Liver (tissue), 9 donors: Measurements from ENCODE around the gene GAST. TPM values are rescaled to one million over a fixed set of nuclear protein-coding genes. Genes with fewer than 3 reads are reported as not detected.

Source experiments
- DNase-seq: peaks from one replicate; pipeline ENCODE4 v3.0.0-alpha.2; 2017; ENCODE audit warnings: low spot score
- H3K27ac ChIP-seq, 2 donors: one replicate each; pipeline ENCODE4 v1.7.0; 2013; ENCODE audit warnings: inconsistent platforms in 2 of 2, low read length in 2 of 2, control low read depth in 1 of 2, low read depth in 1 of 2, mild to moderate bottlenecking in 1 of 2
- H3K27me3 ChIP-seq, 4 donors: one replicate each; pipeline versions ENCODE4 v1.6.1 to v1.7.0; 2013; ENCODE audit warnings: low read length in 3 of 4, inconsistent platforms in 1 of 4, mild to moderate bottlenecking in 1 of 4, moderate library complexity in 1 of 4; ENCODE audit not compliant: control insufficient read depth in 4 of 4, insufficient read depth in 4 of 4
- H3K36me3 ChIP-seq, 4 donors: one replicate each; pipeline versions ENCODE4 v1.6.1 to v1.7.0; 2013; ENCODE audit warnings: low read length in 3 of 4, mild to moderate bottlenecking in 3 of 4, low read depth in 1 of 4, moderate library complexity in 1 of 4; ENCODE audit not compliant: control insufficient read depth in 4 of 4, insufficient read depth in 3 of 4
- H3K4me1 ChIP-seq, 4 donors: one replicate each; pipeline versions ENCODE4 v1.6.1 to v1.7.0; 2013; ENCODE audit warnings: low read length in 3 of 4, mild to moderate bottlenecking in 3 of 4, moderate library complexity in 1 of 4; ENCODE audit not compliant: control insufficient read depth in 4 of 4, insufficient read depth in 4 of 4
- H3K4me3 ChIP-seq, 3 donors: one replicate each; pipeline versions ENCODE4 v1.6.1 to v1.7.0; 2013; ENCODE audit warnings: low read length in 3 of 3, control low read depth in 1 of 3, low read depth in 1 of 3, mild to moderate bottlenecking in 1 of 3
- H3K9ac ChIP-seq, 2 donors: one replicate each; pipeline ENCODE4 v1.7.0; 2013; ENCODE audit warnings: low read length in 2 of 2, mild to moderate bottlenecking in 2 of 2, moderate library complexity in 2 of 2, control low read depth in 1 of 2, low read depth in 1 of 2
- H3K9me3 ChIP-seq, 4 donors: one replicate each; pipeline versions ENCODE4 v1.6.1 to v1.7.0; 2013; ENCODE audit warnings: low read length in 3 of 4; ENCODE audit not compliant: control insufficient read depth in 4 of 4
- ATF3 ChIP-seq: IDR thresholded peaks from 2 replicates; pipeline ENCODE4 v1.6.1; 2016; ENCODE audit warnings: antibody characterized with exemption
- CTCF ChIP-seq: fragments of 150-350 bp; IDR thresholded peaks from 2 replicates; pipeline ENCODE4 v1.5.1; 2017; ENCODE audit warnings: improper control_type of control experiment, low read depth, low read length; ENCODE audit not compliant: missing input control
- FOXA1 ChIP-seq: IDR thresholded peaks from 2 replicates; pipeline ENCODE4 v1.6.1; 2016; ENCODE audit warnings: antibody characterized with exemption
- FOXA2 ChIP-seq: IDR thresholded peaks from 2 replicates; pipeline ENCODE4 v1.6.1; 2016; ENCODE audit warnings: antibody characterized with exemption
- HNF4A ChIP-seq, 2 donors: conservative IDR thresholded peaks; 2 replicates each; pipeline ENCODE4 v1.6.1; 2016; ENCODE audit warnings: antibody characterized with exemption in 2 of 2, mild to moderate bottlenecking in 2 of 2
- HNF4G ChIP-seq: IDR thresholded peaks from 2 replicates; pipeline ENCODE4 v1.6.1; 2016; ENCODE audit warnings: antibody characterized with exemption
- JUND ChIP-seq, 2 donors: IDR thresholded peaks; 2 replicates each; pipeline ENCODE4 v1.6.1; 2016; ENCODE audit warnings: antibody characterized with exemption in 2 of 2
- MAX ChIP-seq: IDR thresholded peaks from 2 replicates; pipeline ENCODE4 v1.6.1; 2016; ENCODE audit warnings: antibody characterized with exemption
- NR2F2 ChIP-seq: IDR thresholded peaks from 2 replicates; pipeline ENCODE4 v1.6.1; 2016; ENCODE audit warnings: antibody characterized with exemption
- RAD21 ChIP-seq, 2 donors: IDR thresholded peaks; 2 replicates each; pipeline ENCODE4 v1.6.1; 2016; ENCODE audit warnings: antibody characterized with exemption in 2 of 2, mild to moderate bottlenecking in 2 of 2
- REST ChIP-seq: IDR thresholded peaks from 2 replicates; pipeline ENCODE4 v1.6.1; 2016; ENCODE audit warnings: antibody characterized with exemption, mild to moderate bottlenecking
- RXRA ChIP-seq, 2 donors: IDR thresholded peaks; 2 replicates each; pipeline ENCODE4 v1.6.1; 2017 to 2018; ENCODE audit warnings: antibody characterized with exemption in 2 of 2, mild to moderate bottlenecking in 1 of 2
- SP1 ChIP-seq: IDR thresholded peaks from 2 replicates; pipeline ENCODE4 v1.6.1; 2018; ENCODE audit warnings: antibody characterized with exemption, mild to moderate bottlenecking
- TAF1 ChIP-seq: conservative IDR thresholded peaks from 2 replicates; pipeline ENCODE4 v1.6.1; 2016; ENCODE audit warnings: antibody characterized with exemption, mild to moderate bottlenecking
- YY1 ChIP-seq: IDR thresholded peaks from 2 replicates; pipeline ENCODE4 v1.6.1; 2016; ENCODE audit warnings: antibody characterized with exemption, mild to moderate bottlenecking
- ZBTB33 ChIP-seq: IDR thresholded peaks from 2 replicates; pipeline ENCODE4 v1.6.1; 2016; ENCODE audit warnings: antibody characterized with exemption
- WGBS: extraction: QIAGEN DNeasy Blood & Tissue Kit; methylation state at CpG from one replicate; pipeline ENCODE4 v1.1.7; 2013; 5-methylcytosine and 5-hydroxymethylcytosine counted together
- polyA plus RNA-seq, 2 donors: library from polyadenylated mRNA; stranded (reverse) in 1 of 2; unstranded in 1 of 2; fragments of 200-250 nt in 1 of 2; fragments of >200 nt in 1 of 2; fragmentation: Nextera tagmentation in 1 of 2; extraction: Ambion mirVana in 1 of 2; gene quantifications; one replicate each; pipeline versions ENCODE4 v1.2.1 to v1.2.3, GENCODE V29; 2013 to 2015
- total RNA-seq, 2 donors: library from RNA; depleted of rRNA; stranded (reverse); fragments of >200 nt; gene quantifications; one replicate each; pipeline ENCODE4 v1.2.3, GENCODE V29; 2014
- donor health status: healthy.
- donor health status: healthy.
- donor health status: healthy.
- donor health status: healthy.
- donor health status: healthy.

The GAST gene
- total RNA-seq (not detected), polyA plus RNA-seq (not detected)

- Histone ChIP-seq H3K9me3 (no peaks in the 10 kb centered on the region), H3K4me3 (no peak within 1 kb of the TSS), H3K4me1 (no peaks in the 10 kb centered on the region), H3K27ac (no peak within 1 kb of the TSS), H3K27me3 (no peaks in the 10 kb centered on the region), H3K9ac (no peak within 1 kb of the TSS), H3K36me3 (no peaks in the 10 kb centered on the region)
- 87% methylated on average over 12 of the region's 12 CpGs for WGBS
- TF ChIP-seq YY1 (no peak), TAF1 (no peak), NR2F2 (no peak), ATF3 (no peak), RAD21 (IDR thresholded peaks at IDR 0.05) (no peak), RXRA (IDR thresholded peaks at IDR 0.05) (no peak), ZBTB33 (no peak), REST (no peak), CTCF (no peak), JUND (IDR thresholded peaks at IDR 0.05) (no peak), FOXA1 (no peak), HNF4G (no peak), MAX (no peak), HNF4A (conservative IDR thresholded peaks at IDR 0.05) (no peak), FOXA2 (no peak), SP1 (no peak)
- no peak for DNase-seq
Observed at GRCh38 chr17:41711669-41712400, at the start of gene GAST. Gene GAST, plus strand, starts transcription at chr17:41712331. Its CDS starts 3,106 bp downstream, at chr17:41715437.
